Stimulated activated naive B cell treated with anti-CD40 and anti-IgM and Interleukin-4, amounts not matched to agents 10 μg/mL and 1 μg/mL and 100 μg/mL, for 72 hours (primary cell): ENCODE data around the gene MSLN.
A peak's percentile ranks its signal among the peaks of the same experiment; 100 is the strongest.

Experiments
- ATAC-seq, 2 donors: fragments of 150-1000 bp; cut with Tn5 transposase; replicated peaks; 2 replicates each; pipeline ENCODE4 v1.10.0; 2021; ENCODE audit warnings: moderate library complexity in 1 of 2
- DNase-seq: peaks from one replicate; pipeline ENCODE4 v3.0.0; 2021
- H3K27ac Mint-ChIP-seq: one replicate; pipeline ENCODE4 v1.8.0; 2022; ENCODE audit warnings: mild to moderate bottlenecking, mixed read lengths
- H3K27me3 Mint-ChIP-seq, 2 donors: one replicate each; pipeline ENCODE4 v1.8.0; 2022; ENCODE audit warnings: mixed read lengths in 2 of 2
- H3K36me3 Mint-ChIP-seq, 2 donors: one replicate each; pipeline ENCODE4 v1.8.0; 2022; ENCODE audit warnings: mixed read lengths in 2 of 2, mild to moderate bottlenecking in 1 of 2
- H3K4me1 Mint-ChIP-seq, 2 donors: one replicate each; pipeline ENCODE4 v1.8.0; 2022; ENCODE audit warnings: mixed read lengths in 2 of 2, mild to moderate bottlenecking in 1 of 2
- H3K4me3 Mint-ChIP-seq, 2 donors: one replicate each; pipeline ENCODE4 v1.8.0; 2022; ENCODE audit warnings: mild to moderate bottlenecking in 2 of 2, mixed read lengths in 2 of 2, moderate library complexity in 1 of 2
- H3K9me3 Mint-ChIP-seq, 2 donors: one replicate each; pipeline ENCODE4 v1.8.0; 2022; ENCODE audit warnings: mixed read lengths in 2 of 2, mild to moderate bottlenecking in 1 of 2

Gene MSLN

GRCh38 chr16:808085-808386 lies 47.5 kb downstream of the MSLN start:
- ATAC-seq (no peak), DNase-seq (no peak)
- H3K36me3 Mint-ChIP-seq = peaks cover 7 to 9% of the 10 kb centered on the region in 2 donors
- H3K9me3 Mint-ChIP-seq = no peaks in the 10 kb centered on the region
- H3K27ac Mint-ChIP-seq = peak overlapping the region; percentile 96
- H3K27me3 Mint-ChIP-seq = peaks cover 12 to 31% of the 10 kb centered on the region in 2 donors
- peaks cover 14 to 29% of the 10 kb centered on the region in 2 donors for H3K4me1 Mint-ChIP-seq
- H3K4me3 Mint-ChIP-seq = peak overlapping the region; percentile 99

- DNase-seq = no peak
- Mint-ChIP-seq H3K4me1 (peaks cover 10 to 18% of the 10 kb centered on the region in 2 donors), H3K27me3 (peaks cover 16 to 41% of the 10 kb centered on the region in 2 donors), H3K9me3 (no peaks in the 10 kb centered on the region), H3K4me3 (peak overlapping the region; percentile 5 to 60), H3K27ac (peak overlapping the region; percentile 75), H3K36me3 (peaks cover 0 to 5% of the 10 kb centered on the region in 2 donors)
- ATAC-seq = peak; percentile 84 to 88
Observed at GRCh38 chr16:813204-813915, 52.8 kb downstream of the MSLN start.

- no peak for ATAC-seq
- peaks cover 16 to 41% of the 10 kb centered on the region in 2 donors for H3K27me3 Mint-ChIP-seq
Observed at GRCh38 chr16:813916-814412, 53.4 kb downstream of the MSLN start.

GRCh38 chr16:814974-815373 lies 54.4 kb downstream of the MSLN start:
- no peak overlapping the region for H3K27ac Mint-ChIP-seq
- DNase-seq (no peak), ATAC-seq (no peak)
- peaks cover 0 to 3% of the 10 kb centered on the region in 2 donors for H3K36me3 Mint-ChIP-seq
- peaks cover 16 to 39% of the 10 kb centered on the region in 2 donors for H3K27me3 Mint-ChIP-seq
- peaks cover 4 to 14% of the 10 kb centered on the region in 2 donors for H3K4me1 Mint-ChIP-seq
- no peaks in the 10 kb centered on the region for H3K9me3 Mint-ChIP-seq
- H3K4me3 Mint-ChIP-seq = no peak overlapping the region

More at GRCh38 chr16:813916-814412, 53.4 kb downstream of the MSLN start:
- Mint-ChIP-seq H3K36me3 (peaks cover 0 to 5% of the 10 kb centered on the region in 2 donors), H3K9me3 (no peaks in the 10 kb centered on the region), H3K4me1 (peaks cover 6 to 12% of the 10 kb centered on the region in 2 donors), H3K4me3 (peak overlapping the region; percentile 5 to 28), H3K27ac (no peak overlapping the region)
- DNase-seq = no peak

GRCh38 chr16:815861-816260 lies 55.3 kb downstream of the MSLN start:
- Mint-ChIP-seq H3K4me3 (no peak overlapping the region), H3K4me1 (peaks cover 5 to 14% of the 10 kb centered on the region in 2 donors), H3K27ac (no peak overlapping the region), H3K9me3 (no peaks in the 10 kb centered on the region), H3K36me3 (peaks cover 0 to 3% of the 10 kb centered on the region in 2 donors), H3K27me3 (peaks cover 18 to 31% of the 10 kb centered on the region in 2 donors)
- no peak for DNase-seq
- no peak for ATAC-seq

GRCh38 chr16:817001-817906 lies 56.7 kb downstream of the MSLN start:
- Mint-ChIP-seq H3K4me3 (no peak overlapping the region), H3K27ac (no peak overlapping the region), H3K9me3 (no peaks in the 10 kb centered on the region), H3K36me3 (no peaks in the 10 kb centered on the region), H3K4me1 (peaks cover 5 to 11% of the 10 kb centered on the region in 2 donors), H3K27me3 (peaks cover 17 to 24% of the 10 kb centered on the region in 2 donors)
- ATAC-seq = no peak
- no peak for DNase-seq

GRCh38 chr16:818132-818531 lies 57.6 kb downstream of the MSLN start:
- H3K4me3 Mint-ChIP-seq = no peak overlapping the region
- H3K27ac Mint-ChIP-seq = no peak overlapping the region
- H3K27me3 Mint-ChIP-seq = peaks cover 12 to 15% of the 10 kb centered on the region in 2 donors
- H3K4me1 Mint-ChIP-seq = peaks cover 3 to 11% of the 10 kb centered on the region in 2 donors
- ATAC-seq = no peak
- H3K9me3 Mint-ChIP-seq = no peaks in the 10 kb centered on the region
- DNase-seq = no peak
- no peaks in the 10 kb centered on the region for H3K36me3 Mint-ChIP-seq
